HepG2 (cell line): Measurements from ENCODE around the gene MEPCE. TPM values are rescaled to one million over a fixed set of nuclear protein-coding genes. Genes with fewer than 3 reads are reported as not detected.

Experiments
- AGO1 ChIP-seq: fragments of 200-400 bp; formaldehyde crosslinking; IDR thresholded peaks from 2 replicates; pipeline ENCODE4 v1.6.1; 2017; ENCODE audit warnings: mild to moderate bottlenecking, low read depth, low read length, moderate library complexity; ENCODE audit not compliant: poor library complexity, severe bottlenecking
- FLYWCH1 ChIP-seq: sonication (generic); formaldehyde crosslinking; IDR thresholded peaks from 2 replicates; pipeline ENCODE4 v1.8.1; 2023; ENCODE audit warnings: mild to moderate bottlenecking, missing genetic modification reagents
- FOXJ3 ChIP-seq: sonication (generic); formaldehyde crosslinking; IDR thresholded peaks from 2 replicates; pipeline ENCODE4 v1.4.0; 2020; ENCODE audit warnings: missing genetic modification reagents, mild to moderate bottlenecking, borderline replicate concordance
- JARID2 ChIP-seq: sonication (generic); formaldehyde crosslinking; IDR thresholded peaks from 2 replicates; pipeline ENCODE4 v1.8.1; 2023; ENCODE audit warnings: missing genetic modification reagents, inconsistent platforms; ENCODE audit not compliant: insufficient replicate concordance
- RFX1 ChIP-seq: fragments of 450-650 bp; IDR thresholded peaks from 2 replicates; pipeline ENCODE4 v1.6.1; 2017
- ZBTB2 ChIP-seq: sonication (generic); formaldehyde crosslinking; IDR thresholded peaks from 2 replicates; pipeline ENCODE4 v1.8.0; 2022; ENCODE audit warnings: low read depth, missing genetic modification reagents
- ZFP36 ChIP-seq: fragments of 150-350 bp; IDR thresholded peaks from 2 replicates; pipeline ENCODE4 v1.6.1; 2018; ENCODE audit warnings: borderline replicate concordance, low read length, low read depth; ENCODE audit not compliant: partially characterized antibody
- ZNF350 ChIP-seq: sonication (generic); formaldehyde crosslinking; IDR thresholded peaks from 2 replicates; pipeline ENCODE4 v1.4.0; 2020; ENCODE audit warnings: mild to moderate bottlenecking, low read depth, missing genetic modification reagents, borderline replicate concordance
- polyA plus RNA-seq, 8 experiments: library from polyadenylated mRNA; depleted of rRNA in 3 of 8; stranded (reverse) in 7 of 8; unstranded in 1 of 8; fragments of >200 nt; fragmentation: Illumina TruSeq in 4 of 8; extraction: Trizol in 4 of 8; gene quantifications; 2 replicates each; pipeline versions ENCODE4 v1.2.1 to v1.2.3, GENCODE V29; 2011 to 2016; ENCODE audit warnings: low read depth in 4 of 8, missing spikeins in 1 of 8, mixed read lengths in 1 of 8; ENCODE audit not compliant: insufficient read depth in 1 of 8
- total RNA-seq, 5 experiments: library from RNA; depleted of rRNA; stranded (reverse); fragments of >200 nt; fragmentation: Illumina TruSeq; extraction: Trizol; gene quantifications; 2 replicates each; pipeline ENCODE4 v1.2.3, GENCODE V29; 2016; ENCODE audit warnings: low read depth in 1 of 5
- TF ChIP-seq, protein P1 (sequence below): sonication (generic); formaldehyde crosslinking; IDR thresholded peaks from 2 replicates; pipeline ENCODE4 v1.9.0; 2021; ENCODE audit warnings: mild to moderate bottlenecking, missing genetic modification reagents
- TF ChIP-seq, protein P2 (sequence below): sonication (generic); formaldehyde crosslinking; IDR thresholded peaks from 2 replicates; pipeline ENCODE4 v1.5.0; 2020; ENCODE audit warnings: missing genetic modification reagents
- TF ChIP-seq, protein P3 (sequence below): sonication (generic); formaldehyde crosslinking; IDR thresholded peaks from 2 replicates; pipeline ENCODE4 v1.8.1; 2023; ENCODE audit warnings: missing genetic modification reagents, mild to moderate bottlenecking, borderline replicate concordance
- TF ChIP-seq, protein P4 (sequence below): sonication (generic); formaldehyde crosslinking; IDR thresholded peaks from 2 replicates; pipeline ENCODE4 v1.4.0; 2020; ENCODE audit warnings: mild to moderate bottlenecking, missing genetic modification reagents, borderline replicate concordance
- TF ChIP-seq, protein P5 (sequence below): sonication (generic); formaldehyde crosslinking; IDR thresholded peaks from 2 replicates; pipeline ENCODE4 v1.5.0; 2020; ENCODE audit warnings: mild to moderate bottlenecking, missing genetic modification reagents

The MEPCE gene
- total and polyA plus RNA-seq, 2 of the 13 experiments (the other 11 are each of a cell fraction or from before 2014, with no cell fraction given) = 12.3 to 26.0 TPM

DNA sequence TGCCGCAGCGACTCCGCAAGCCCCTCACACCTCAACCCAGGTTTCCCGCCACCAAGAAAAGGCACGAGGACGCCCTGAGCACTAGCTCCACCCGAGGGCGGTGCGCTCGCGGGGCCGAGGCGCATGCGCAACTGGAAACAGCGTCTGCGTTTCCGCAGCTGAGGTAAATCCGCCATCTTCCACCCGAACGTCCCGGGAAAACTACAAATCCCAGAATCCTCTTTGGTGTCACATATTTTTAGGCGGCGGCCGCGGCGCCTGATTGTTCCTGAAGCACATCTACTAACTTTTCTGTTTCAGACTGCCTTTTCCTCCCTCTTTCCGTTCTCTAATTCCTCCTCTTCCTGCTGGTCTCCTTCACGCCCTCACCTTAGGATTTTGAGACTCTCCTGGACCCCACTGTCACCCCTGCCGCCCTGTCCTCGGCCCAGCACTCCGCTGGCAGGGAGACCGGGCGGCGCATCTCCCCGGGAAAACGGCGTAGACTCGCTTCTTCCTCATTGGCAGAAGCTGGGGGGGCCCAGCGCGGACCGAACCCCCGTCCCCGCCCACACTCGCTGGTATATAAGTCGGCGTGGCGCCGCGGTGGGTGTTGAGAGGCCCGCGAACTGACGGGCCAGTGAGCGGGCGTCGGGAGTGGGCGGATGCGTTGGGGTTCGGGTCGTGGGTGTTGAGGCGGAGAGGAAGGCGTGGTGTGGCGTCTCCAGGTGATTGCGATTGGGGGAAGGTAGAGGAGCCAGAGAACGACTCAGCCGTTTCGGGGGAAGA, 1.2 kb upstream of the MEPCE start, which contains the start of gene ZCWPW1 (continued):
- TF ChIP-seq, protein P1, sequence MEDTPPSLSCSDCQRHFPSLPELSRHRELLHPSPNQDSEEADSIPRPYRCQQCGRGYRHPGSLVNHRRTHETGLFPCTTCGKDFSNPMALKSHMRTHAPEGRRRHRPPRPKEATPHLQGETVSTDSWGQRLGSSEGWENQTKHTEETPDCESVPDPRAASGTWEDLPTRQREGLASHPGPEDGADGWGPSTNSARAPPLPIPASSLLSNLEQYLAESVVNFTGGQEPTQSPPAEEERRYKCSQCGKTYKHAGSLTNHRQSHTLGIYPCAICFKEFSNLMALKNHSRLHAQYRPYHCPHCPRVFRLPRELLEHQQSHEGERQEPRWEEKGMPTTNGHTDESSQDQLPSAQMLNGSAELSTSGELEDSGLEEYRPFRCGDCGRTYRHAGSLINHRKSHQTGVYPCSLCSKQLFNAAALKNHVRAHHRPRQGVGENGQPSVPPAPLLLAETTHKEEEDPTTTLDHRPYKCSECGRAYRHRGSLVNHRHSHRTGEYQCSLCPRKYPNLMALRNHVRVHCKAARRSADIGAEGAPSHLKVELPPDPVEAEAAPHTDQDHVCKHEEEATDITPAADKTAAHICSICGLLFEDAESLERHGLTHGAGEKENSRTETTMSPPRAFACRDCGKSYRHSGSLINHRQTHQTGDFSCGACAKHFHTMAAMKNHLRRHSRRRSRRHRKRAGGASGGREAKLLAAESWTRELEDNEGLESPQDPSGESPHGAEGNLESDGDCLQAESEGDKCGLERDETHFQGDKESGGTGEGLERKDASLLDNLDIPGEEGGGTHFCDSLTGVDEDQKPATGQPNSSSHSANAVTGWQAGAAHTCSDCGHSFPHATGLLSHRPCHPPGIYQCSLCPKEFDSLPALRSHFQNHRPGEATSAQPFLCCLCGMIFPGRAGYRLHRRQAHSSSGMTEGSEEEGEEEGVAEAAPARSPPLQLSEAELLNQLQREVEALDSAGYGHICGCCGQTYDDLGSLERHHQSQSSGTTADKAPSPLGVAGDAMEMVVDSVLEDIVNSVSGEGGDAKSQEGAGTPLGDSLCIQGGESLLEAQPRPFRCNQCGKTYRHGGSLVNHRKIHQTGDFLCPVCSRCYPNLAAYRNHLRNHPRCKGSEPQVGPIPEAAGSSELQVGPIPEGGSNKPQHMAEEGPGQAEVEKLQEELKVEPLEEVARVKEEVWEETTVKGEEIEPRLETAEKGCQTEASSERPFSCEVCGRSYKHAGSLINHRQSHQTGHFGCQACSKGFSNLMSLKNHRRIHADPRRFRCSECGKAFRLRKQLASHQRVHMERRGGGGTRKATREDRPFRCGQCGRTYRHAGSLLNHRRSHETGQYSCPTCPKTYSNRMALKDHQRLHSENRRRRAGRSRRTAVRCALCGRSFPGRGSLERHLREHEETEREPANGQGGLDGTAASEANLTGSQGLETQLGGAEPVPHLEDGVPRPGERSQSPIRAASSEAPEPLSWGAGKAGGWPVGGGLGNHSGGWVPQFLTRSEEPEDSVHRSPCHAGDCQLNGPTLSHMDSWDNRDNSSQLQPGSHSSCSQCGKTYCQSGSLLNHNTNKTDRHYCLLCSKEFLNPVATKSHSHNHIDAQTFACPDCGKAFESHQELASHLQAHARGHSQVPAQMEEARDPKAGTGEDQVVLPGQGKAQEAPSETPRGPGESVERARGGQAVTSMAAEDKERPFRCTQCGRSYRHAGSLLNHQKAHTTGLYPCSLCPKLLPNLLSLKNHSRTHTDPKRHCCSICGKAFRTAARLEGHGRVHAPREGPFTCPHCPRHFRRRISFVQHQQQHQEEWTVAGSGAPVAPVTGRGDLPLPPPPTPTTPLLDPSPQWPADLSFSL (CRISPR knock-in tag) = peak; percentile 52; the same call in 1 of the 2 replicates
- TF ChIP-seq FOXJ3 (CRISPR knock-in tag) (peak; percentile 62), ZFP36 (no peak), FLYWCH1 (CRISPR knock-in tag) (0 out of 2 replicates have a peak, but pooled peaks have one; percentile 7), ZNF350 (CRISPR knock-in tag) (peak; percentile 67; the same call in 1 of the 2 replicates), AGO1 (peak; percentile 77), JARID2 (CRISPR knock-in tag) (peak; percentile 9), RFX1 (no peak), ZBTB2 (CRISPR knock-in tag) (no peak)
- TF ChIP-seq, protein P2, sequence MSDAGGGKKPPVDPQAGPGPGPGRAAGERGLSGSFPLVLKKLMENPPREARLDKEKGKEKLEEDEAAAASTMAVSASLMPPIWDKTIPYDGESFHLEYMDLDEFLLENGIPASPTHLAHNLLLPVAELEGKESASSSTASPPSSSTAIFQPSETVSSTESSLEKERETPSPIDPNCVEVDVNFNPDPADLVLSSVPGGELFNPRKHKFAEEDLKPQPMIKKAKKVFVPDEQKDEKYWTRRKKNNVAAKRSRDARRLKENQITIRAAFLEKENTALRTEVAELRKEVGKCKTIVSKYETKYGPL (CRISPR knock-in tag) = 0 out of 2 replicates have a peak, but pooled peaks have one; percentile 56
- TF ChIP-seq, protein P3, sequence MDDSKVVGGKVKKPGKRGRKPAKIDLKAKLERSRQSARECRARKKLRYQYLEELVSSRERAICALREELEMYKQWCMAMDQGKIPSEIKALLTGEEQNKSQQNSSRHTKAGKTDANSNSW = peak; percentile 81; the same call in 1 of the 2 replicates
- TF ChIP-seq, protein P4, sequence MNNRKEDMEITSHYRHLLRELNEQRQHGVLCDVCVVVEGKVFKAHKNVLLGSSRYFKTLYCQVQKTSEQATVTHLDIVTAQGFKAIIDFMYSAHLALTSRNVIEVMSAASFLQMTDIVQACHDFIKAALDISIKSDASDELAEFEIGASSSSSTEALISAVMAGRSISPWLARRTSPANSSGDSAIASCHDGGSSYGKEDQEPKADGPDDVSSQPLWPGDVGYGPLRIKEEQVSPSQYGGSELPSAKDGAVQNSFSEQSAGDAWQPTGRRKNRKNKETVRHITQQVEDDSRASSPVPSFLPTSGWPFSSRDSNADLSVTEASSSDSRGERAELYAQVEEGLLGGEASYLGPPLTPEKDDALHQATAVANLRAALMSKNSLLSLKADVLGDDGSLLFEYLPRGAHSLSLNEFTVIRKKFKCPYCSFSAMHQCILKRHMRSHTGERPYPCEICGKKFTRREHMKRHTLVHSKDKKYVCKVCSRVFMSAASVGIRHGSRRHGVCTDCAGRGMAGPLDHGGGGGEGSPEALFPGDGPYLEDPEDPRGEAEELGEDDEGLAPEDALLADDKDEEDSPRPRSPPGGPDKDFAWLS = no peak
- TF ChIP-seq, protein P5, sequence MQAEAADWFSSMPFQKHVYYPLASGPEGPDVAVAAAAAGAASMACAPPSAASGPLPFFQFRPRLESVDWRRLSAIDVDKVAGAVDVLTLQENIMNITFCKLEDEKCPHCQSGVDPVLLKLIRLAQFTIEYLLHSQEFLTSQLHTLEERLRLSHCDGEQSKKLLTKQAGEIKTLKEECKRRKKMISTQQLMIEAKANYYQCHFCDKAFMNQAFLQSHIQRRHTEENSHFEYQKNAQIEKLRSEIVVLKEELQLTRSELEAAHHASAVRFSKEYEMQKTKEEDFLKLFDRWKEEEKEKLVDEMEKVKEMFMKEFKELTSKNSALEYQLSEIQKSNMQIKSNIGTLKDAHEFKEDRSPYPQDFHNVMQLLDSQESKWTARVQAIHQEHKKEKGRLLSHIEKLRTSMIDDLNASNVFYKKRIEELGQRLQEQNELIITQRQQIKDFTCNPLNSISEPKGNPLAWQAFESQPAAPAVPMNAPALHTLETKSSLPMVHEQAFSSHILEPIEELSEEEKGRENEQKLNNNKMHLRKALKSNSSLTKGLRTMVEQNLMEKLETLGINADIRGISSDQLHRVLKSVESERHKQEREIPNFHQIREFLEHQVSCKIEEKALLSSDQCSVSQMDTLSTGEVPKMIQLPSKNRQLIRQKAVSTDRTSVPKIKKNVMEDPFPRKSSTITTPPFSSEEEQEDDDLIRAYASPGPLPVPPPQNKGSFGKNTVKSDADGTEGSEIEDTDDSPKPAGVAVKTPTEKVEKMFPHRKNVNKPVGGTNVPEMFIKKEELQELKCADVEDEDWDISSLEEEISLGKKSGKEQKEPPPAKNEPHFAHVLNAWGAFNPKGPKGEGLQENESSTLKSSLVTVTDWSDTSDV (CRISPR knock-in tag) = no peak
